ENCODE results near the gene HCN2. TPM values are rescaled to one million over a fixed set of nuclear protein-coding genes. Genes with fewer than 3 reads are reported as not detected.
"Not testable (repeated sequence)": the region's sequence is repeated elsewhere in the genome, so short reads cannot be mapped to it uniquely, and the experiment has no call there.

HCN2 gene
- total RNA-seq, 2 experiments from 2014 or later: 0.67 to 0.75 TPM

GRCh38 chr19:618247-618619 is 28.6 kb downstream of the HCN2 start:
- Mint-ChIP-seq H3K27ac (no peak overlapping the region), H3K4me1 (peaks cover 4% of the 10 kb centered on the region), H3K9me3 (ENCODE audit: low read depth) (no peaks in the 10 kb centered on the region), H3K36me3 (peaks cover 14% of the 10 kb centered on the region), H3K4me3 (no peak overlapping the region), H3K27me3 (peaks cover 2% of the 10 kb centered on the region)
- no peak for DNase-seq
- no peak for ATAC-seq
- CTCF ChIA-PET: no interaction called here

GRCh38 chr19:618674-619285 is 29.1 kb downstream of the HCN2 start:
- H3K4me3 Mint-ChIP-seq: no peak overlapping the region
- H3K27ac Mint-ChIP-seq: no peak overlapping the region
- CTCF ChIA-PET: no interaction called here

GRCh38 chr19:619286-620002 is 29.8 kb downstream of the HCN2 start:
- H3K9me3 Mint-ChIP-seq (ENCODE audit: low read depth): no peaks in the 10 kb centered on the region

More at GRCh38 chr19:618674-619285, 29.1 kb downstream of the HCN2 start:
- Mint-ChIP-seq H3K9me3 (ENCODE audit: low read depth) (no peaks in the 10 kb centered on the region), H3K36me3 (peaks cover 14% of the 10 kb centered on the region), H3K4me1 (peaks cover 4% of the 10 kb centered on the region), H3K27me3 (peaks cover 2% of the 10 kb centered on the region)
- no peak for DNase-seq
- no peak for ATAC-seq

GRCh38 chr19:620166-620862 is 30.6 kb downstream of the HCN2 start:
- Mint-ChIP-seq H3K9me3 (ENCODE audit: low read depth) (no peaks in the 10 kb centered on the region), H3K4me1 (peaks cover 4% of the 10 kb centered on the region), H3K27me3 (peaks cover 2% of the 10 kb centered on the region), H3K36me3 (peaks cover 12% of the 10 kb centered on the region), H3K4me3 (no peak overlapping the region), H3K27ac (no peak overlapping the region)
- CTCF ChIA-PET: no interaction called here
- ATAC-seq (no peak), DNase-seq (no peak)

More at GRCh38 chr19:619286-620002, 29.8 kb downstream of the HCN2 start:
- Mint-ChIP-seq H3K4me3 (no peak overlapping the region), H3K27ac (no peak overlapping the region), H3K27me3 (peaks cover 2% of the 10 kb centered on the region), H3K36me3 (peaks cover 12% of the 10 kb centered on the region), H3K4me1 (peaks cover 4% of the 10 kb centered on the region)
- no peak for ATAC-seq
- no peak for DNase-seq
- CTCF ChIA-PET: no interaction called here

- H3K4me1 Mint-ChIP-seq; CTCF ChIA-PET; H3K4me3 Mint-ChIP-seq; H3K27me3 Mint-ChIP-seq; H3K9me3 Mint-ChIP-seq (ENCODE audit: low read depth); H3K27ac Mint-ChIP-seq; ATAC-seq; DNase-seq: not testable (repeated sequence)
- peaks cover 11% of the 10 kb centered on the region for H3K36me3 Mint-ChIP-seq
Observed at GRCh38 chr19:621191-621590, 31.5 kb downstream of the HCN2 start.

- peaks cover 12% of the 10 kb centered on the region for H3K36me3 Mint-ChIP-seq
- no peaks in the 10 kb centered on the region for H3K27me3 Mint-ChIP-seq
- ATAC-seq: no peak
- no peak for DNase-seq
- H3K4me1 Mint-ChIP-seq: no peaks in the 10 kb centered on the region
- no peaks in the 10 kb centered on the region for H3K9me3 Mint-ChIP-seq (ENCODE audit: low read depth)
- no peak overlapping the region for H3K4me3 Mint-ChIP-seq
- no peak overlapping the region for H3K27ac Mint-ChIP-seq
- CTCF ChIA-PET: no interaction called here
Observed at GRCh38 chr19:621819-622218, 32.1 kb downstream of the HCN2 start.

- H3K27ac Mint-ChIP-seq: no peak overlapping the region
- no peak overlapping the region for H3K4me3 Mint-ChIP-seq
- peaks cover 13% of the 10 kb centered on the region for H3K36me3 Mint-ChIP-seq
- no peaks in the 10 kb centered on the region for H3K27me3 Mint-ChIP-seq
- ATAC-seq: no peak
- DNase-seq: no peak
- H3K4me1 Mint-ChIP-seq: no peaks in the 10 kb centered on the region
- CTCF ChIA-PET: no interaction called here
- no peaks in the 10 kb centered on the region for H3K9me3 Mint-ChIP-seq (ENCODE audit: low read depth)
Observed at GRCh38 chr19:622666-623065, 33.0 kb downstream of the HCN2 start.

- H3K36me3 Mint-ChIP-seq: peaks cover 16% of the 10 kb centered on the region
- no peaks in the 10 kb centered on the region for H3K27me3 Mint-ChIP-seq
- no peak overlapping the region for H3K4me3 Mint-ChIP-seq
- peaks cover 1% of the 10 kb centered on the region for H3K4me1 Mint-ChIP-seq
- DNase-seq (no peak), ATAC-seq (no peak)
- H3K27ac Mint-ChIP-seq: no peak overlapping the region
- CTCF ChIA-PET: interaction anchor here (2.2 kb wide), 1 partner anchor 39 kb away, joined by 10 read pairs; no protein-coding TSS in a partner anchor
- H3K9me3 Mint-ChIP-seq (ENCODE audit: low read depth): no peaks in the 10 kb centered on the region
Observed at GRCh38 chr19:623175-623916, 33.7 kb downstream of the HCN2 start.

GRCh38 chr19:623974-624373 is 34.3 kb downstream of the HCN2 start:
- Mint-ChIP-seq H3K4me1 (peaks cover 2% of the 10 kb centered on the region), H3K27ac (no peak overlapping the region), H3K4me3 (no peak overlapping the region), H3K9me3 (ENCODE audit: low read depth) (no peaks in the 10 kb centered on the region), H3K27me3 (no peaks in the 10 kb centered on the region), H3K36me3 (peaks cover 17% of the 10 kb centered on the region)
- CTCF ChIA-PET: interaction anchor here (1.4 to 2.2 kb wide), 2 partner anchors 32 to 40 kb away, joined by 3 to 10 read pairs; no protein-coding TSS in a partner anchor
- ATAC-seq (no peak), DNase-seq (no peak)

- CTCF ChIA-PET: interaction anchor here (1.4 to 2.2 kb wide), 2 partner anchors 31 to 40 kb away, joined by 3 to 10 read pairs; no protein-coding TSS in a partner anchor
- H3K9me3 Mint-ChIP-seq (ENCODE audit: low read depth): no peaks in the 10 kb centered on the region
- peaks cover 18% of the 10 kb centered on the region for H3K36me3 Mint-ChIP-seq
- no peak overlapping the region for H3K27ac Mint-ChIP-seq
- H3K4me3 Mint-ChIP-seq: no peak overlapping the region
- ATAC-seq (no peak), DNase-seq (no peak)
- H3K27me3 Mint-ChIP-seq: no peaks in the 10 kb centered on the region
- peaks cover 3% of the 10 kb centered on the region for H3K4me1 Mint-ChIP-seq
Observed at GRCh38 chr19:624433-625109, 34.9 kb downstream of the HCN2 start.

- H3K9me3 Mint-ChIP-seq (ENCODE audit: low read depth): no peaks in the 10 kb centered on the region
- ATAC-seq (no peak), DNase-seq (no peak)
- no peak overlapping the region for H3K4me3 Mint-ChIP-seq
- CTCF ChIA-PET: interaction anchor here (1.4 to 2.2 kb wide), 2 partner anchors 31 to 41 kb away, joined by 3 to 10 read pairs; no protein-coding TSS in a partner anchor
- no peaks in the 10 kb centered on the region for H3K27me3 Mint-ChIP-seq
- no peak overlapping the region for H3K27ac Mint-ChIP-seq
- peaks cover 14% of the 10 kb centered on the region for H3K36me3 Mint-ChIP-seq
- H3K4me1 Mint-ChIP-seq: peaks cover 5% of the 10 kb centered on the region
Observed at GRCh38 chr19:625257-625656, 35.6 kb downstream of the HCN2 start.

GRCh38 chr19:626566-626965 is 36.9 kb downstream of the HCN2 start:
- H3K36me3 Mint-ChIP-seq: peaks cover 13% of the 10 kb centered on the region
- H3K27me3 Mint-ChIP-seq; H3K27ac Mint-ChIP-seq; ATAC-seq; H3K4me3 Mint-ChIP-seq; H3K4me1 Mint-ChIP-seq; H3K9me3 Mint-ChIP-seq (ENCODE audit: low read depth); DNase-seq: not testable (repeated sequence)
- CTCF ChIA-PET: interaction anchor here (0.7 to 1.2 kb wide), 2 partner anchors 10 to 42 kb away, joined by 3 read pairs; no protein-coding TSS in a partner anchor

GRCh38 chr19:628168-628567 is 38.5 kb downstream of the HCN2 start:
- Mint-ChIP-seq H3K4me3 (no peak overlapping the region), H3K36me3 (peaks cover 14% of the 10 kb centered on the region), H3K27me3 (no peaks in the 10 kb centered on the region), H3K9me3 (ENCODE audit: low read depth) (no peaks in the 10 kb centered on the region), H3K27ac (no peak overlapping the region), H3K4me1 (peaks cover 16% of the 10 kb centered on the region)
- no peak for ATAC-seq
- CTCF ChIA-PET: no interaction called here
- DNase-seq: no peak

Measured in activated CD8-positive, alpha-beta memory T cell treated with anti-CD3 and anti-CD28 coated beads, Interleukin-2, amount 10 ng/mL, durations not matched to agents 7 days and 5 days (primary cell).